H9 (cell line): ENCODE measurements around the gene GPD1L. TPM values are rescaled to one million over a fixed set of nuclear protein-coding genes. Genes with fewer than 3 reads are reported as not detected.

Experiments used
- DNase-seq: peaks from one replicate; pipeline ENCODE4 v3.0.0-alpha.2; 2017
- H2AFZ ChIP-seq: one replicate; pipeline ENCODE4 v1.6.1; 2013; ENCODE audit warnings: mild to moderate bottlenecking, low read length, control low read depth, moderate library complexity
- H2AK5ac ChIP-seq: 2 replicates; pipeline ENCODE4 v1.6.1; 2013; ENCODE audit warnings: low read length, control low read depth, mixed read lengths; ENCODE audit not compliant: insufficient read length
- H2BK120ac ChIP-seq: one replicate; pipeline ENCODE4 v1.6.1; 2013; ENCODE audit warnings: low read depth, mild to moderate bottlenecking, low read length, control low read depth, inconsistent platforms; ENCODE audit not compliant: poor library complexity, severe bottlenecking
- H2BK12ac ChIP-seq: 2 replicates; pipeline ENCODE4 v1.6.1; 2013; ENCODE audit warnings: low read length, control low read depth, mixed read lengths, low read depth; ENCODE audit not compliant: insufficient read length
- H2BK15ac ChIP-seq: 2 replicates; pipeline ENCODE4 v1.6.1; 2013; ENCODE audit warnings: low read depth, low read length, control low read depth
- H2BK20ac ChIP-seq: one replicate; pipeline ENCODE4 v1.6.1; 2013; ENCODE audit warnings: low read depth, mild to moderate bottlenecking, low read length, control low read depth, inconsistent platforms; ENCODE audit not compliant: poor library complexity, severe bottlenecking
- H2BK5ac ChIP-seq: 2 replicates; pipeline ENCODE4 v1.6.1; 2013; ENCODE audit warnings: low read length, control low read depth, mixed read lengths; ENCODE audit not compliant: insufficient read length
- H3K14ac ChIP-seq: 2 replicates; pipeline ENCODE4 v1.6.1; 2013; ENCODE audit warnings: low read length, control low read depth; ENCODE audit not compliant: insufficient read depth
- H3K18ac ChIP-seq: 2 replicates; pipeline ENCODE4 v1.6.1; 2013; ENCODE audit warnings: low read depth, mild to moderate bottlenecking, mixed read lengths, low read length, control low read depth; ENCODE audit not compliant: insufficient read length
- H3K23ac ChIP-seq: 2 replicates; pipeline ENCODE4 v1.6.1; 2013; ENCODE audit warnings: low read length, control low read depth, mixed read lengths, low read depth; ENCODE audit not compliant: insufficient read length
- H3K23me2 ChIP-seq: 2 replicates; pipeline ENCODE4 v1.6.1; 2013; ENCODE audit warnings: low read depth, mild to moderate bottlenecking, mixed read lengths, low read length, control low read depth; ENCODE audit not compliant: insufficient read length, poor library complexity, severe bottlenecking
- H3K27ac ChIP-seq: 2 replicates; pipeline ENCODE4 v1.5.1; 2013; ENCODE audit warnings: low read length, control low read depth, mixed read lengths, low read depth; ENCODE audit not compliant: insufficient read length
- H3K27me3 ChIP-seq: 2 replicates; pipeline ENCODE4 v1.6.1; 2013; ENCODE audit warnings: low read length, control low read depth, inconsistent platforms; ENCODE audit not compliant: insufficient read depth
- H3K4ac ChIP-seq: 2 replicates; pipeline ENCODE4 v1.6.1; 2013; ENCODE audit warnings: low read depth, mild to moderate bottlenecking, control low read depth, inconsistent platforms, low read length, moderate library complexity
- H3K4me1 ChIP-seq: 2 replicates; pipeline ENCODE4 v1.6.1; 2013; ENCODE audit warnings: low read length, control low read depth, inconsistent platforms; ENCODE audit not compliant: insufficient read depth
- H3K4me2 ChIP-seq: 2 replicates; pipeline ENCODE4 v1.6.1; 2013; ENCODE audit warnings: low read length, control low read depth, mixed read lengths; ENCODE audit not compliant: insufficient read length, insufficient read depth
- H3K56ac ChIP-seq: 2 replicates; pipeline ENCODE4 v1.6.1; 2013; ENCODE audit warnings: low read depth, mild to moderate bottlenecking, mixed read lengths, low read length, control low read depth; ENCODE audit not compliant: insufficient read length
- H3K79me1 ChIP-seq: 2 replicates; pipeline ENCODE4 v1.6.1; 2013; ENCODE audit warnings: low read depth, mild to moderate bottlenecking, moderate library complexity, low read length, control low read depth, inconsistent platforms; ENCODE audit not compliant: insufficient read depth, poor library complexity, severe bottlenecking
- H3K79me2 ChIP-seq: 2 replicates; pipeline ENCODE4 v1.6.1; 2013; ENCODE audit warnings: low read length, control low read depth, inconsistent platforms; ENCODE audit not compliant: insufficient read depth
- H3K9ac ChIP-seq: 2 replicates; pipeline ENCODE4 v1.6.1; 2013; ENCODE audit warnings: low read length, control low read depth, mixed read lengths; ENCODE audit not compliant: insufficient read length; ENCODE audit errors: extremely low read depth
- H3K9me3 ChIP-seq: one replicate; pipeline ENCODE4 v1.6.1; 2013; ENCODE audit warnings: low read depth, low read length, inconsistent platforms; ENCODE audit not compliant: control insufficient read depth
- H3T11ph ChIP-seq: one replicate; pipeline ENCODE4 v1.6.1; 2013; ENCODE audit warnings: mild to moderate bottlenecking, low read length, control low read depth, inconsistent platforms
- H4K20me1 ChIP-seq: one replicate; pipeline ENCODE4 v1.6.1; 2013; ENCODE audit not compliant: control insufficient read depth, insufficient read length, insufficient read depth
- H4K5ac ChIP-seq: 2 replicates; pipeline ENCODE4 v1.6.1; 2013; ENCODE audit warnings: low read depth, mild to moderate bottlenecking, mixed read lengths, low read length, control low read depth; ENCODE audit not compliant: insufficient read length
- H4K8ac ChIP-seq: replicated peaks from 2 replicates; pipeline ENCODE4 v1.6.1; 2013; ENCODE audit warnings: low read length, control low read depth, mixed read lengths, low read depth; ENCODE audit not compliant: insufficient read length
- H4K91ac ChIP-seq: 2 replicates; pipeline ENCODE4 v1.6.1; 2013; ENCODE audit warnings: low read depth, mild to moderate bottlenecking, moderate library complexity, mixed read lengths, low read length, control low read depth; ENCODE audit not compliant: insufficient read length
- H3K27ac Mint-ChIP-seq, 3 experiments: 2 replicates in 2 of 3; 3 replicates in 1 of 3; pipeline ENCODE4 v1.8.0; 2020 to 2021; ENCODE audit warnings: mixed read lengths in 3 of 3, mild to moderate bottlenecking in 1 of 3, moderate library complexity in 1 of 3
- H3K27me3 Mint-ChIP-seq: 2 replicates; pipeline ENCODE4 v1.8.0; 2021; ENCODE audit warnings: low read depth, mild to moderate bottlenecking, moderate library complexity, mixed read lengths
- H3K36me3 Mint-ChIP-seq, 3 experiments: 2 replicates in 2 of 3; 3 replicates in 1 of 3; pipeline ENCODE4 v1.8.0; 2020 to 2021; ENCODE audit warnings: low read depth in 3 of 3, mixed read lengths in 3 of 3; ENCODE audit not compliant: insufficient read depth in 1 of 3
- H3K4me1 Mint-ChIP-seq, 2 experiments: 2 replicates each; pipeline ENCODE4 v1.8.0; 2020; ENCODE audit warnings: mixed read lengths in 2 of 2
- H3K4me3 Mint-ChIP-seq, 2 experiments: 2 replicates in 1 of 2; 3 replicates in 1 of 2; pipeline ENCODE4 v1.8.0; 2020 to 2021; ENCODE audit warnings: mild to moderate bottlenecking in 2 of 2, mixed read lengths in 2 of 2, moderate library complexity in 1 of 2
- H3K9me3 Mint-ChIP-seq, 2 experiments: 2 replicates in 1 of 2; 3 replicates in 1 of 2; pipeline ENCODE4 v1.8.0; 2020; ENCODE audit warnings: mild to moderate bottlenecking in 2 of 2, mixed read lengths in 2 of 2, moderate library complexity in 1 of 2
- CTCF ChIP-seq: fragments of 200-600 bp; sonication (generic); conservative IDR thresholded peaks from 3 replicates; pipeline ENCODE4 v1.8.0; 2021; ENCODE audit warnings: antibody characterized with exemption, mild to moderate bottlenecking
- WGBS: extraction: QIAGEN DNeasy Blood & Tissue Kit; methylation state at CpG from one replicate; pipeline ENCODE4 v1.1.7; 2013; ENCODE audit warnings: missing lambda C conversion rate, low lambda C conversion rate, mixed read lengths; ENCODE audit not compliant: insufficient read length; ENCODE audit errors: extremely low coverage; 5-methylcytosine and 5-hydroxymethylcytosine counted together
- total RNA-seq: library from RNA; stranded (reverse); gene quantifications from 2 replicates; pipeline ENCODE4 v1.2.1, GENCODE V29; 2021

The GPD1L gene
- total RNA-seq, 1 experiment from 2014 or later = 3.7 TPM

- H4K8ac ChIP-seq = no peak overlapping the region
- no peak overlapping the region for H4K91ac ChIP-seq
- TF ChIP-seq CTCF = no peak
- Mint-ChIP-seq H3K27me3 (no peaks in the 10 kb centered on the region; the same call in 1 of the 2 replicates), H3K4me3 (no peak overlapping the region), H3K36me3 (no peaks in the 10 kb centered on the region), H3K9me3 (no peaks in the 10 kb centered on the region), H3K4me1 (peaks cover 9 to 16% of the 10 kb centered on the region in 2 experiments), H3K27ac (no peak overlapping the region)
- H3K9me3 ChIP-seq = no peaks in the 10 kb centered on the region
- no peak overlapping the region for H4K5ac ChIP-seq
- H3K27ac ChIP-seq = no peak overlapping the region
- H3K79me2 ChIP-seq = no peaks in the 10 kb centered on the region
- H2AK5ac ChIP-seq = no peak overlapping the region
- H3K4ac ChIP-seq = no peak overlapping the region
- H2BK20ac ChIP-seq = no peak overlapping the region
- no peaks in the 10 kb centered on the region for H3K23me2 ChIP-seq
- no peak overlapping the region for H2AFZ ChIP-seq
- WGBS = no CpG with 5 or more reads among the region's 4 CpGs
- no peak overlapping the region for H3K14ac ChIP-seq
- no peak overlapping the region for H3K9ac ChIP-seq
- no peak overlapping the region for H2BK12ac ChIP-seq
- H3K23ac ChIP-seq = no peak overlapping the region
- no peaks in the 10 kb centered on the region for H3K79me1 ChIP-seq
- no peaks in the 10 kb centered on the region for H4K20me1 ChIP-seq
- no peaks in the 10 kb centered on the region for H3K27me3 ChIP-seq
- H3K4me1 ChIP-seq = no peaks in the 10 kb centered on the region
- no peak overlapping the region for H2BK120ac ChIP-seq
- DNase-seq = no peak
- no peak overlapping the region for H3K4me2 ChIP-seq
- no peak overlapping the region for H3K56ac ChIP-seq
- H3T11ph ChIP-seq = no peak overlapping the region
- no peak overlapping the region for H2BK5ac ChIP-seq
- no peak overlapping the region for H3K18ac ChIP-seq
- H2BK15ac ChIP-seq = no peak overlapping the region
Observed at GRCh38 chr3:32137870-32138269, 31.4 kb downstream of the GPD1L start.
